Stimulated activated CD8-positive, alpha-beta memory T cell treated with anti-CD3 and anti-CD28 coated beads, Interleukin-7, amount 100 ng/mL, for 1 hour (primary cell): ENCODE measurements around the gene SUSD4.
A peak's percentile ranks its signal among the peaks of the same experiment; 100 is the strongest.

Source experiments
- DNase-seq, 2 donors: peaks; one replicate each; pipeline ENCODE4 v3.0.0-alpha.2; 2020; ENCODE audit warnings: low read depth in 2 of 2

SUSD4 gene

GRCh38 chr1:223211323-223211985, 152.5 kb downstream of the SUSD4 start:
- DNase-seq: no peak

- DNase-seq: no peak
These were observed 153.2 kb downstream of the SUSD4 start for GRCh38 chr1:223210788-223211120.

- DNase-seq: no peak
These were observed 153.8 kb downstream of the SUSD4 start for GRCh38 chr1:223209992-223210787.

GRCh38 chr1:223209293-223209898, 154.6 kb downstream of the SUSD4 start:
- DNase-seq: no peak

- no peak for DNase-seq
These were observed 155.6 kb downstream of the SUSD4 start for GRCh38 chr1:223208164-223209076.

DNA sequence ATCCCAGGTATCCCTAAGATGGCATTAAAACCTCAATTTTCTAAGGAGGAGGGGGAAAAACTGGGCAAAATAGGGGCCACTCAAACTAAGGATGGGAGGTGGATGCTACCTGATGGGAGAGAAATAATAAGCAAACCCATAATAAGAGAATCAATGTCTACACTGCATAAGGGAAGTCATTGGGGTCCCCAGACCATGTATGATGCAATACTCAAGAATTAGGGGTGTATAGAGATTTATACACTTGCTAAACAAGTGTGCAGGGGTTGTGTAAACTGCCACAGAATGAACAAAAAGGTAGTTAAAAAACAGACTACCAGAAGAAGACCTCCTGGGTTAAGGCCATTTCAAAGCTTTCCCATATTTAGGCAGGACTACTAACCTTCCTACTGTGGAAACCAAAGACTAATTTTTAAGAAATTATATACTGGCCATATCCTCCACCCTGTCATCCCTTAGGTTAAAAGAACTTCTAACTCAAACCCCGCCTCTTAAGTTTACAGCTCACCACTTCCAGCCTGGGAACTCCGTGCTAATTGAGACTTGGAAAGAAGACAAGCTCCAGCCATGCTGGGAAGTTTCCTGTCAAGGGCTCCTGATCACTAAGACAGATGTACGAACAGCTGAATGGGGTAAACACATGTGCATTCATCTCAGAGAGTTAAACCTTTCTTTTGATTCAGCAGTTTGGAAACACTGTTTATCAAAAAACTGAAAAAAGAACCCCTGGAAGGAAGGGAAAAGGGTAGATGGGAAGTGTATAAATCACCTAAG, 156.5 kb downstream of the SUSD4 start:
- no peak for DNase-seq

GRCh38 chr1:223204424-223204823, 159.6 kb downstream of the SUSD4 start:
- DNase-seq: no peak

- DNase-seq: no peak
These were observed 160.3 kb downstream of the SUSD4 start for GRCh38 chr1:223203694-223204093.

DNA sequence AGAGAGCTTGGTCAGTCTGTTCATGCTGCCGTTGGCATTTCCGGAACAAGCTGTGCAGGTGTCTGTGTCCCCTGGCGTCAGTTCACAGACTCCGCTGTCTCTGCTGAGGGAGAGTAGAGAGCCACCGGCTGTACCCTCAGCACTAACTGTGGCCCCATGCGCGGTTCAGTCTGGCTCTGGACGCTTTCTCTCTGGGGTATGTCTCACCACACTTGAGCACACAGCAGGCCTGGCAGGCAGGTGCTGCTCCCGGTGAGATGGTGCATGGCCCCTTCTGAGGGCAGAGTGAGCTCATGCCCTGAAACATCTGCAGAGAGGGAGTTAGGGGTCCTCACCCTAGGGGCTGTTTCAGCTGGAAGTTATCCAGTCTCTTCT, 161.0 kb downstream of the SUSD4 start:
- no peak for DNase-seq

GRCh38 chr1:223202376-223203033, 161.5 kb downstream of the SUSD4 start:
- no peak for DNase-seq

DNA sequence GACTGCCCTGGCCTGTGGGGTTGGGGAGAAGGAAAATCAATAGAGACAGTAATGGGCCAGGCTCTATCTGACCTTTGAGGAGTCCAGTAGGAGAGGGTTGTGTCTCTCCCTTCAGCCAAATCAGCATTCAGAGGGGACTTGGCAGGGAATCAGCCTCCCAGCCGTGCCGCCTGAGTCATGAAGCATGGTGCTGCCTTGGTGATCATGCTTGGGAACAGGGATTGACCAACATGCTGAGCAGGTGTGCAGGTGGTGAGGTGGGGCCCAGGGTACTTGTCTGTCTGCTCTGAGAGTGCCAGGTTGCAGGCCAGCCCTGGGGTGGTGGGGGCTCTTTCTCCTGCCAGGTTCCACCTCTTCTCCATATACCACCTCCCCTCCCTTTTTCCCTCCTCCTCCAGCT, 162.0 kb downstream of the SUSD4 start:
- no peak for DNase-seq

- DNase-seq: no peak
These were observed 163.1 kb downstream of the SUSD4 start for GRCh38 chr1:223200903-223201302.

DNA sequence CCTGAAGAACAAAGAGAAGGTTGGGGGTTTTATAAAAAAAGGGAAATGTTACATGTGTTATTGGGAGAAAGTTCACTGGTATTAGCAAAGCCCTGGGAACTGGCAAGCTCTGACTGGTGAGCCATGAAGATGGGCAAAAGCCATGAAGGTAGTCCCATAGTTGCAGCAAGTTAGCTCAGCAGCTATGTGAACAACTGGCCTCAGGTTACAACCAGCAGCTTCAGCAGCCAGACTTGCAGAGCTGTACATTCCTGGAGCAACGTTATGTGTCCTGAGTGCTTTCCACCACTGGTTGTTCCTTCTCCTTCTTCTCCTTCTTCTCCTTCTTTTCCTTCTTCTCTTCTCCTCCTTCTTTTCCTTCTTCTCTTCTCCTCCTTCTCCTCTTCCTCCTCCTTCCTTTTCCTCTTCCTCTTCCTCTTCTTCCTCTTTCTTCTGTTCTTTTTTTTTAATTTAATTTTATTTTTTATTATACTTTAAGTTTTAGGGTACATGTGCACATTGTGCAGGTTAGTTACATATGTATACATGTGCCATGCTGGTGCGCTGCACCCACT, 164.8 kb downstream of the SUSD4 start:
- DNase-seq: no peak

- DNase-seq: no peak
These were observed 165.4 kb downstream of the SUSD4 start for GRCh38 chr1:223198628-223198965.

DNA sequence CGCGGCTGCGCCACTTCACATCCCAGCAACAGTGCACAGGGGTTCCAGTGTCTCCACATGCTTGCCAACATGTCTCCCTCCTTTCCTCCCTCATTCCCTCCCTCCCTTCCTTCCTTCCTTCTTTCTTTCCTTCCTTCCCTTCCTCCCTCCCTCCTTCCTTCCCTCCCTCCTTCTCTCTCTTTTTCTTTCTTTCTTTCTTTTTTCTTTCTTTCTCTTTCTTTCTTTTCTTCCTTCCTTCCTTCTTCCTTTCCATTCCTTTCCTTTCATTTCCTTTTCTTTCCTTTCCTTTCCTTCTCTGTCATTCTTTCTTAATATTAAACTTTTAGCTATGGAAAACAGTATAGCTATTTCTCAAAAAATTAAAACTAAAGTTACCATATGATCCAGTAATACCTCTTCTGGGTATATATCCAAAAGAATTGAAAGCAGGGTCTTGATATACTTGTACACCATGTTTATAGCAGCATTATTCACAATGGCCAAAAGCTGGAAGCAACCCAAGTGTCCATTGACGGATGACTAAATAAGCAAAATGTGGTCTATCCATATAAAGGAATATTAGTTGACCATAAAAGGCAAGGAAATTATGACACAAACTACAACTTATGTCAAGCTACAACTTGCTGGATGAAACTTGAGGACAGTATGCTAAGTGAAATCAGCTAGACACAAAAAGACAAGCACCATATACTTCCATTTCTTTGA, 165.9 kb downstream of the SUSD4 start:
- DNase-seq: no peak

DNA sequence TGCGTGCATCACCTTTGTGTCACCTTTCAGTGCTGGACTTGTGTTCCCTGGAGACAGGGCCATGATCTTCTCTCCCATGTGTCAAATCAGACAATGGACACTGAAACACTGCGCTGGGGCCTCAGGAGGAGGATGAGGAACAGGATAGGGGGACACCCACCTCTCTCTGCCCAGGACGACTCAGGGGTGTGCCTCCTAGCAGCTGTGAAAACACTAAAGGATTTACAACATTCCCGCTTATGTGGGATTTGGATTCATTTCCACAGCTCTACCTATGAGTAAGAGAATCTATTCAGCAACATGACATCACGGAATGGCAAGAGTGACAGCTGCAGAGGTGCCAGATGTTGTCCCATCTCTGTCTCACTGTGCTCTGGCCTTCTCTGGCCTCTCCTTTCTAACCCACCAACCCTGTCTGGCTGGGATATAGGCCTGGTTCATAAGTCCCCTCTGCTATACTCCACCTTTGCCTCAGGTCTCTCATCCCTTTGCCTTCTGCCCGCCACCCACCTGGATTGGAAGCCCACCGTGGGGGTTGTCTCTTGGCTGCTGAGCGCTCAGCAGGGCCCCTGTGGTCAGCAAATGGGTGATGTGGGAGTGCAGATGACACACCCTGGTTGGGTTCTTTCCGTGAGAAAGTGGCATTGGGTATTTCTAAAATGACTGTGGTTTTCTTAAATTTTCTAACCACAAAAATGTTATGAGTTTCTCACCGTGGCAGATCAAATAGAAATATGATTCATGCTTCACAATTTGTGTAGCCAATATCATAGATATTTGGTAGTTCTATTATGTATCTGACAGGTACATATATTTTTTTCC, 173.9 kb downstream of the SUSD4 start:
- DNase-seq: peak in 1 of 2 donors; percentile 7

DNA sequence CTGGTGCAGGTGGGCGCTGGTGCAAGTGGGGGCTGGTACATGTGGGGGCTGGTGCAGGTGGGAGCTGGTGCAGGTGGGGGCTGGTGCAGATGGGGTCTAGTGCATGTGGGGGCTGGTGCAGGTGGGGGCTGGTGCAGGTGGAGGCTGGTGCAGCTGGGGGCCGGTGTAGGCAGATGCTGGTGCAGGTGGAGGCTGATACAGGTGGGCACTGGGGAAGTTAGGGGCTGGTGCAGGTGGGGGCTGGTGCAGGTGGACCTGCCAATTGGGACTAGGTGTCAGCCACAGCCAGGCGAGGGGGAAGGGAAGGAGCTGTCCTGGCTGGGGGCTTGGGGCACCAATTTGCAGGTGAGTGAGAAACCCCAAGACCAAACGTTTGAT, 174.5 kb downstream of the SUSD4 start:
- no peak for DNase-seq

DNA sequence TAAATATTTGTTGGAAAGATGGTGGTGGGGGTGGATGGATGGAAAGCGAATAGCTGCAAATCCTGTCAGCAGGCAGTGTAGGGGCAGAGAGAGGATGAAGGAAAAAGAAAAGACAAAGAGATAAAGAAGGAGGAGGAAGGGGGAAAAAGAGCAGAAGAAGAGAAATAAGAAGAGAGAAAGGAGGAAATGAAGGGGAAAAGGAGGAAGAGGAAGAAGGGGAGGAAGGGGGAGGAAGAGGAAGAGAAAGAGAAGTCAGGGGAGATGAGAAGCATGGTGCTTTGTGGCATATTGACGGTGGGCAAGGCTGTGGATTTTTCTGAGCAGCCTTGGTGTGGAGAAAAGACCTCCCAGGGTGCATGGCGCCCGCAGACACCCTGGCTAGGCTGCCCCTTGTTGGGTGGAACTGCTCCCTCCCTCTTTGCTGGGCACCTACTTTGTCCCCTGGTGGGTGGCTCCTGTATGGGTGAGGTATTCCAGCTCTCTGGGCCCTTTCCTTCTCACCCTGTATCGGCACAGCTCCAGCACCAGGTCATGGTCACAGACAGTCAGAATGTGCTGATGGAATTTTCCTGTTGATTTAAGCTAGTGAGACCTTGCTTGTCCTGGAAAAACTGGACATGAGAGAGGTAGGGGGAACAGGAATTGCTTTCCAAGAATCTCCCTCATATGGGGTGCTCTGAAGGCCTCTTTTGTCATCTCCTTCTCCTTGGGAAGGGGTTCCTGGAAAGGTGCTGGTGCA, 175.2 kb downstream of the SUSD4 start:
- no peak for DNase-seq
